HL-60/S4 treated with phorbol 12-myristate 13-acetate at 8.2 ng/mL for 4 days and 3 days (cell line): ENCODE measurements around the gene MBTD1.
"Not testable (repeated sequence)": the region's sequence is repeated elsewhere in the genome, so short reads cannot be mapped to it uniquely, and the experiment has no call there.

Experiments
- in situ Hi-C: fragments of 300-500 bp; cut with MboI; formaldehyde crosslinking; loops from 2 replicates; pipeline ENCODE4 v1.15.0; 2022; ENCODE audit warnings: low sequenced_read_pairs

Gene MBTD1

DNA sequence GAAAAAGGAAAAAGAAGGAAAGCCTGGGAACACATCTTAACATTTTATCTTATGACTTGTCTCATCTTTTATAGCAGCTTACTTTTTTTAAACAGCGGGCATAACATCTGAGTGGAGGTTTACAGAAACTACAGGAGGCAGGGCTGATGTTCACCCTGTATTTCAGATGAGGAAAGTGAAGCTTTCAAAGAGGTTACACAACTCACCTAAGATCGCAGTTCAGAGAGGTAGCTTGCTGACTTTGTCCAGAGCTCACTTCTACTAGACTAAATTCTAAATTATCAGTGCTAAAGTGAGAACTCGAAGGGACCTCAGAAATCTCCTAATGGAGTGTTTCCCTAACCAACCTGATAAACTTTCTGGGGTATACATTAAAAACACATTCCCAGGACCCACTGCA is 3.7 kb downstream of the MBTD1 start:
- in situ Hi-C loops: no loop called here

GRCh38 chr17:51255673-51256072 is 4.2 kb downstream of the MBTD1 start:
- in situ Hi-C loops: no loop called here

- in situ Hi-C loops: no loop called here
Observed at GRCh38 chr17:51251010-51251409, 8.8 kb downstream of the MBTD1 start.

DNA sequence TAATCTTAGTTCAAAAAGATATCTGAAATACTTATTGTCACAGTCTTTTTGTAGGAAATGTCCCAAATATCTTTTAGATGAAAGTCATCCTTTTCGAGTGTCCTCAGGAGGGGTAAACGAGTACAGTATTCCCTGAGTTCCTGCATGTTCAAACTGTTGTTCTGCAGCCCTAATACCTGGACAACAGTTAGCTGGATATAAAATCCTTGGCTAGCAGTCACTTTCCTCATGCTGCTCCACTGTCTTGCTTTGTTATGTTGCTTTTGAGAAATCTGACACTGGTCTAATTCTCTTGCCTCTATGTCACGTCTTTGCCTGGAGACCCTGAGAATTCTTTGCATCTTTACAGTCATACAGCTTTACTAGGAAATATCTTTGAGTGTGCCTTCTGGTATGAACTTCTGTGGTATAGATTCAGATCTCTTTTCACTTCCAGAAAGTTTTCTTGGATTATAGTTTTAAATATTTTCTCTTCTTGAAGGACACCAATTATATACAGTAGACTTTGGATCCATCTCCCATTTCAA is 9.5 kb downstream of the MBTD1 start:
- in situ Hi-C loops: no loop called here

GRCh38 chr17:51245535-51245934 is 14.3 kb downstream of the MBTD1 start:
- in situ Hi-C loops: no loop called here

DNA sequence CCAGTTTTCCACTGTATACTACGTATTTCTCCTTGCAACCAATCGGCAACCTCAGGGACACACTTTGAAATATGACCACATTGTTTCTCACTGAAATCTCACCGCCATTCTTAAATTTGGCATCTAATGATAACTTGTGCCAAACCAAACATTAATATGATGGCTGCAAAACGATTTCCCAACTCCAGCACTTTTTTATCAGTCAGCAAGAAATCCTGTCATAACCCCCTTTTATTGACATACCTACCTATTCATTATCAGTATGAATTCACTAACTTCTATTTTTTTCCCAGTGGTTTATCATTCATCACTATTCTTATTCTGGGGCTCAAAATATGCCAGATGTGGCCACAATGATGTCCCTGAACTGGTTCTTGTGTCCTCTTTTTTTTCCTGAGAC is 15.8 kb downstream of the MBTD1 start:
- in situ Hi-C loops: no loop called here

DNA sequence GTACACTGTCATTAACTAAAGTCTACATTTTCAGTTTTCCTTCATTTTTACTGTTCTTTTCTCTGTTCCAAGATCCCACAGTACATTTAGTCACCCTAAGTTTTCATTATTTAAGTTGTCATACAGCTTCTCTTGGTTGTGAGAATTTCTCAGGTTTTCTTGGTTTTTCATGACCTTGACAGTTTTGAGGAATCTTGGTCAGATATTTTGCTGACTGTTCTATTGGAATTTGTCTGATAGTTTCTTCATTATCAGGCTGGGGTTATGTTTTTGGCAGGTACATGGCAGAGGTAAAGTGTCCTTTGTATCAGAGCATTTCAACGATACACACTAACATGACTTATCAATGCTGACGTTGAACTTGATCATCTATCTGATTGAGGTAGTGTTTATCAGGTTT is 19.6 kb downstream of the MBTD1 start:
- in situ Hi-C loops: no loop called here

- in situ Hi-C loops: no loop called here
Observed at GRCh38 chr17:51238255-51238887, 21.5 kb downstream of the MBTD1 start.

- in situ Hi-C loops: no loop called here
Observed at GRCh38 chr17:51234162-51234561, 25.7 kb downstream of the MBTD1 start.

DNA sequence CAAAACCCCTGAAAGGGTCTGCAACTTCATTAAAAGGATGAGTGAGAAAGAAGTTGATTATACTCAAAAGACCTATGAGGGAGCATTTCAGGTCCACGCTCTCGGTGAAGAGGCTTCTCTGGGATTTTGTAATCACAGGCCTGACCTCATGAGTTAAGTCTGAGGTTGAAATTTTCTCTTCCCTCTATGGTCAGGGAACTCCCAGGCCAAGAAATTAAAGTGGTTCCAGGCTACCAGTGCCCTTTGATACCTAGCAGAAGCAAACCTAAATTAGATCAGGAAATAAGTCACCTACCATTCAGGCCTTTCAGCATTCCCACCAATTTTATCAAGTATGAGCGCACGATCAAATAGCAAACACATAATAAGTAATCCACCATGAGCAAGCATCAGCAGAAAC is 27.9 kb downstream of the MBTD1 start:
- in situ Hi-C loops: no loop called here

GRCh38 chr17:51230306-51230705 is 29.5 kb downstream of the MBTD1 start:
- in situ Hi-C loops: no loop called here

DNA sequence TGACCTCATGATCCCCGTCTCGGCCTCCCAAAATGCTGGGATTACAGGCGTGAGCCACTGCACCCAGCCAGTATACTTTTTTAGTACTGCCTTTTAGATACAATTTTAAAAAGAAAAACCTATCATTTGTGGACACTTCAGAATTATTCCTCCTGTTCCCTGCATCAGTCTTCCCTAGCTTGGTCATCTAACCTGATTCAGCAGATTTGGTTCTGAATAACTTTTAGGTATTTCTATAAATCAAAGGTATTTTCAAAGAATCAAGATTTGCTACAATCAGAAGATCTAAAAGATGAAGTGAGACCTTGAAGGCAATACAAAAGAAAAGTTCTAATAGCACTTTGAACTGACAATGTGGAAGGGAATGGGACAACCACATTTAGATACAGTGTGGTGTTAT is 30.0 kb downstream of the MBTD1 start:
- in situ Hi-C loops: no loop called here

DNA sequence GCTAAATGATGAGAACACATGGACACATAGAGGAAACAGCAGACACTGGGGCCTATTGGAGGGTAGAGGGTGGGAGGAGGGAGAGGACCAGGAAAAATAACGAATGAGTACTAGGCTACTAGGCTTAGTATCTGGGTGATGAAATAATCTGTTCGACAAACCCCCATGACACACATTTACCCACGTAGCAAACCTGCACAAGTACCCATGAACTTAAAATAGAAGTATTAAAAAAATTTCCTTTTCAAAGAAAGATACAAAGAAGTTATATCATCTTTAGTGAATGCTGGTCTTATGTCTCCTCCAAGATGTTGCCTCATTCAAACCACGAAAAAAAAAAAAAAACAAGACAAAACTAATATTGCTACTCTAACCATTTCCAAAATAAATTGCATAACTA is 31.7 kb downstream of the MBTD1 start:
- in situ Hi-C loops: no loop called here

GRCh38 chr17:51225523-51225922 is 34.3 kb downstream of the MBTD1 start:
- in situ Hi-C loops: not testable (repeated sequence)

DNA sequence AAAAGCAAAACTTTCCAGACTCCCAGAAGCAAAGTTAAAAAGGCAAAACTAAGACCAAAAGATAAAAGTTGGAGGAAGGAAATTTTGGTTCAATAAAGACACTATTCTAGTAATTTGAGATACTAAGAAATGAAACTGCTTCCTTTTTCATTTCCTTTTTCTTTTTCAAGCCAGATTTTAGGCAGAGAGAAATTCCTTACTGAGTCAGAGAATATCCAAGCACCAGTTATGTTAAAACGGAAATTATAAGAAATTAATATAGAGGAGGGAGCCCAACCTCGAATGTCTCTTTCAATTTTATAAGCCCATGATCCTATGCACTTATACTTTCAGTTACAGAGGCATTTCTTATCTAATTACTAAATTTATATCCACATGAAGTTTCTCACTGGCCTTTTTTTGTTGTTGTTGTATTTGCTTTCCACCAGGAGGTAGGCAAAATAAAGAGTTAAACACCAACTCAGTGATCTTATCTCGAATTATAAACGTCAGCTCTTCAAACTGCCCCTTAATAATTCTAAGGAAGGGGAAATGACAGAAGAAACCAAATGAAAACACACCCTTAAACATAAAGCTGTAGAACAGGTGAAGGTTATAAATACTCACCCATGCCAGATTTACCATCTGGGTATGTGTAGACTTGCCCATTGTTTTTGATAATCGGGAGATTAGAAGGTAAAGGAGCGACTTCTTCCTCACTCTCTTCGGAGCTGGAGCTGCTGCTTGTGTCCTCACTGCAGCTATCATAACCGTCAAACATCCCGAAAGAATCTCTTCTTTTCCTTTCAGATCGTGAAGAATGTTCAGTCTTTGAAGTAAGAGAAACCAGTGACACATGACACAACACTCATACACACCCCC is 35.2 kb downstream of the MBTD1 start:
- in situ Hi-C loops: no loop called here

DNA sequence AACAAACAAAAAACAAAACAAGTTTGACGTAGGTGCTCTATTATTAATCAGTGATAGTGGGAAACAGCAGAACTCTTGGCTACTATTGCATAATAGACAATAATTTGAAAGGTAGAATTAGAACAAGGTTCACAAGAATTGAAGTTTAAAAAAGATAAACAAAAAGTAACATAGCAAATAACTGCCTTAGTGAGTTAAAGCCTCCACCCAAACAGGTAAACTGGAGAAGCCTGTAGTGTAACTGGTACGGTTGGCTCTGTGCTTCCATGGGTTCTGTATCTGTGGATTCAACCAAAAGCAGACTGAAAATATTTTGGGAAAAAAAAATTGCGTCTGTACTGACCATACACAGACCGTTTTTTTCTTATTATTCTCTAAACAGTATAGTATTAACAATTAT is 38.5 kb downstream of the MBTD1 start:
- in situ Hi-C loops: no loop called here

- in situ Hi-C loops: no loop called here
Observed at GRCh38 chr17:51217946-51218345, 41.9 kb downstream of the MBTD1 start.

DNA sequence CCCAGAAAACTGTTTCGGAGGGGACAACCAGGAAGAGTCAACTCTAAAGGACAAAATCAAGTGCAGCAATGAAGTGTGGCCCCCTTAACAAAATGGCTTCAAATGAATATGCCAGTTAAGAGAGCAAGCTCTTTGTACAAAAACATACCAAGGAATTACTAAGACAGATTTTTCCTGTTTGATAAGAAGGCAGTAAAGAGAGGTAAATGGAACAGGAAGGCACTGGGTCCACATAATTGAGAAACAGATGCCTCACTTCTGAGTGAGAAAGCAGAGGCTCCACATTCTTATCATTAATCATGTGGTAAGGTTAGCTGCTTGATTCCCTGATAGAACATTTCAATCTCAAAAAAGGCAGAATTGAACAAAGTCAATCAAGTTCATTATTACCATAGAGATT is 44.9 kb downstream of the MBTD1 start:
- in situ Hi-C loops: no loop called here

DNA sequence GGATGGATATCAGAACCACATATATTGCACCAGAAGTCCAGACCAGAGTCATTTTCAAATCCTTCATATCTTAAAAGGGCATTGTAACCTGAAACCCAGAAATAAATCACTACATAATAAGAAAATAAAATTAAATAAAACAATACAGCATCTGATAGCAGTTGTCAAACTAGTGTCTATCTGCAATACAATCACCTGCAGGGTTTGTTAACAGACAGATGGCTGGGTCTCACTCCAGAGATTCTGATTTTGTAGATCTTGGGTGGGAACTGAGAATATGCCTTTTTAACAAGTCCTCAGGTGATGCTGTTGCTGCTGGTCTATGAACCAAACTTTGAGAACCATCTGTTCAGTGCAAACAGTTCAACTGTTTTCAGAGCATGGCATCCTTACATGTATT is 56.0 kb downstream of the MBTD1 start:
- in situ Hi-C loops: no loop called here

DNA sequence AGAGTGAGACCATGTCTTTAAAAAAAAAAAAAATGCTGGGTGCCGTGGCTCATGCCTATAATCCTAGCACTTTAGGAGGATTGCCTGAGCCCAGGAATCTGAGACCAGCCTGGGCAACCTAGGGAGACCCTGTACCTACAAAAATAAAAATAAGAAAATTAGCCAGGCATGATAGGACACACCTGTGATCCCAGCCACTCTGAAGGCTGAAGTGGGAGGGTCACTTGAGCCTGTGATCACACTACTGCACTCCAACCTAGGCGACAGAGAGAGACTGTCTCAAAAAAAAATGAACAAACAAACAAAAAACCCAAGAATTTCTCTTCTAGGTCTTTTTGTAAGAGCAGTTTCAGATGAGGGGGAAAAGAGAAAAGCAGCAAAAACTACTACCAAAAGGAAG is 59.0 kb downstream of the MBTD1 start:
- in situ Hi-C loops: no loop called here

DNA sequence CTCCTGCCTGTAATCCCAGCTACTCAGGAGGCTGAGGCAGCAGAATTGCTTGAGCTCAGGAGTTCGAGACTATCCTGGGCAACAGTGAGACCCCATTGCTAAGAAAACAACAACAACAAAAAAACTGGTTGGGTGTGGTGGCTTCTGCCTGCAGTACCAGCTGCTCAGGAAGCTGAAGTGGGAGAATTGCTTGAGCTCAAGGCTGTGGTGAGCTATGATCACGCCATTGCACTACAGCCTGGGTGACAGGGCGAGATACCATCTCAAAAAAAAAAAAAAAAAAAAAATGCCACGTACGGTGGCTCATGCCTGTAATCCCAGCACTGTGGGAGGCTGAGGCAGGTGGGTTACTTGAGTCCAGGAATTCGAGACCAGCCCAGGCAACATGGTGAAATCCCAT is 59.6 kb downstream of the MBTD1 start:
- in situ Hi-C loops: no loop called here

- in situ Hi-C loops: no loop called here
Observed at GRCh38 chr17:51197754-51198153, 62.1 kb downstream of the MBTD1 start.
